ENCODE measurements around the gene OR7G3. TPM values are rescaled to one million over a fixed set of nuclear protein-coding genes. Genes with fewer than 3 reads are reported as not detected.

OR7G3 gene
- total RNA-seq, 1 donor from 2014 or later: not detected

- H3K27ac Mint-ChIP-seq (ENCODE audit: unreplicated experiment): no peak within 1 kb of the TSS
- no peaks in the 10 kb centered on the region for H3K27me3 Mint-ChIP-seq (ENCODE audit: low read depth, unreplicated experiment)
- no peak for TF ChIP-seq CTCF (IDR thresholded peaks at IDR 0.05; ENCODE audit: insufficient read depth, low read depth, low read length)
- TF ChIP-seq EZH2 (IDR thresholded peaks at IDR 0.05; ENCODE audit: insufficient read depth, low read length): no peak
- Histone ChIP-seq H3K27ac (ENCODE audit: low read depth, low read length) (no peak within 1 kb of the TSS), H2AFZ (ENCODE audit: low read depth, low read length) (no peak within 1 kb of the TSS), H3K27me3 (ENCODE audit: insufficient read depth, low read length) (no peaks in the 10 kb centered on the region), H3K36me3 (ENCODE audit: insufficient read depth, low read length) (no peaks in the 10 kb centered on the region), H3K9me3 (ENCODE audit: insufficient read depth, low read depth, low read length) (no peaks in the 10 kb centered on the region), H4K20me1 (ENCODE audit: insufficient read depth, low read length) (no peaks in the 10 kb centered on the region), H3K79me2 (ENCODE audit: insufficient read depth, low read length) (no peaks in the 10 kb centered on the region), H3K4me3 (ENCODE audit: insufficient read depth, low read depth, low read length) (no peak within 1 kb of the TSS), H3K9ac (ENCODE audit: low read length) (no peak within 1 kb of the TSS), H3K4me1 (ENCODE audit: insufficient read depth, low read length) (no peaks in the 10 kb centered on the region), H3K4me2 (ENCODE audit: low read length) (no peak within 1 kb of the TSS)
- no peaks in the 10 kb centered on the region for H3K36me3 Mint-ChIP-seq (ENCODE audit: low read depth, unreplicated experiment)
- no peaks in the 10 kb centered on the region for H3K4me1 Mint-ChIP-seq (ENCODE audit: low read depth, unreplicated experiment)
- no peak within 1 kb of the TSS for H3K4me3 Mint-ChIP-seq (ENCODE audit: unreplicated experiment)
- DNase-seq (ENCODE audit: low read depth) (no peak), FAIRE-seq (no peak)
- peaks cover 11% of the 10 kb centered on the region for H3K9me3 Mint-ChIP-seq (ENCODE audit: unreplicated experiment)
These were observed 11.4 kb downstream of the OR7G3 start, which contains the start of gene OR7G1 for GRCh38 chr19:9115307-9115813. Gene OR7G1, minus strand, starts transcription at chr19:9115763. Its CDS starts 0 bp downstream, at chr19:9115763.

- Histone ChIP-seq H3K4me1 (ENCODE audit: insufficient read depth, low read length) (no peaks in the 10 kb centered on the region), H3K9ac (ENCODE audit: low read length) (no peak overlapping the region), H4K20me1 (ENCODE audit: insufficient read depth, low read length) (no peaks in the 10 kb centered on the region), H3K27ac (ENCODE audit: low read depth, low read length) (no peak overlapping the region), H3K4me2 (ENCODE audit: low read length) (no peak overlapping the region), H3K4me3 (ENCODE audit: insufficient read depth, low read depth, low read length) (no peak overlapping the region), H3K36me3 (ENCODE audit: insufficient read depth, low read length) (no peaks in the 10 kb centered on the region), H3K9me3 (ENCODE audit: insufficient read depth, low read depth, low read length) (no peaks in the 10 kb centered on the region), H3K79me2 (ENCODE audit: insufficient read depth, low read length) (no peaks in the 10 kb centered on the region), H3K27me3 (ENCODE audit: insufficient read depth, low read length) (no peaks in the 10 kb centered on the region), H2AFZ (ENCODE audit: low read depth, low read length) (no peak overlapping the region)
- H3K27ac Mint-ChIP-seq (ENCODE audit: unreplicated experiment): no peak overlapping the region
- H3K36me3 Mint-ChIP-seq (ENCODE audit: low read depth, unreplicated experiment): no peaks in the 10 kb centered on the region
- no peaks in the 10 kb centered on the region for H3K4me1 Mint-ChIP-seq (ENCODE audit: low read depth, unreplicated experiment)
- H3K4me3 Mint-ChIP-seq (ENCODE audit: unreplicated experiment): no peak overlapping the region
- DNase-seq (ENCODE audit: low read depth) (no peak), FAIRE-seq (no peak)
- H3K9me3 Mint-ChIP-seq (ENCODE audit: unreplicated experiment): peaks cover 10% of the 10 kb centered on the region
- TF ChIP-seq EZH2 (IDR thresholded peaks at IDR 0.05; ENCODE audit: insufficient read depth, low read length): no peak
- no peak for TF ChIP-seq CTCF (IDR thresholded peaks at IDR 0.05; ENCODE audit: insufficient read depth, low read depth, low read length)
- no peaks in the 10 kb centered on the region for H3K27me3 Mint-ChIP-seq (ENCODE audit: low read depth, unreplicated experiment)
These were observed 16.8 kb downstream of the OR7G3 start for GRCh38 chr19:9109959-9110358.

- no peaks in the 10 kb centered on the region for H3K36me3 Mint-ChIP-seq (ENCODE audit: low read depth, unreplicated experiment)
- Histone ChIP-seq H3K27ac (ENCODE audit: low read depth, low read length) (no peak within 1 kb of the TSS), H3K79me2 (ENCODE audit: insufficient read depth, low read length) (no peaks in the 10 kb centered on the region), H3K36me3 (ENCODE audit: insufficient read depth, low read length) (no peaks in the 10 kb centered on the region), H3K4me2 (ENCODE audit: low read length) (no peak within 1 kb of the TSS), H3K27me3 (ENCODE audit: insufficient read depth, low read length) (no peaks in the 10 kb centered on the region), H3K9ac (ENCODE audit: low read length) (no peak within 1 kb of the TSS), H4K20me1 (ENCODE audit: insufficient read depth, low read length) (no peaks in the 10 kb centered on the region), H3K4me3 (ENCODE audit: insufficient read depth, low read depth, low read length) (no peak within 1 kb of the TSS), H2AFZ (ENCODE audit: low read depth, low read length) (no peak within 1 kb of the TSS), H3K4me1 (ENCODE audit: insufficient read depth, low read length) (no peaks in the 10 kb centered on the region), H3K9me3 (ENCODE audit: insufficient read depth, low read depth, low read length) (no peaks in the 10 kb centered on the region)
- peaks cover 12% of the 10 kb centered on the region for H3K9me3 Mint-ChIP-seq (ENCODE audit: unreplicated experiment)
- no peak for DNase-seq (ENCODE audit: low read depth)
- H3K27ac Mint-ChIP-seq (ENCODE audit: unreplicated experiment): no peak within 1 kb of the TSS
- no peak for FAIRE-seq
- TF ChIP-seq CTCF (IDR thresholded peaks at IDR 0.05; ENCODE audit: insufficient read depth, low read depth, low read length) (no peak), EZH2 (IDR thresholded peaks at IDR 0.05; ENCODE audit: insufficient read depth, low read length) (no peak)
- no peak within 1 kb of the TSS for H3K4me3 Mint-ChIP-seq (ENCODE audit: unreplicated experiment)
- no peaks in the 10 kb centered on the region for H3K27me3 Mint-ChIP-seq (ENCODE audit: low read depth, unreplicated experiment)
- H3K4me1 Mint-ChIP-seq (ENCODE audit: low read depth, unreplicated experiment): no peaks in the 10 kb centered on the region
These were observed 19.4 kb downstream of the OR7G3 start, which contains the start of gene OR7G2 for GRCh38 chr19:9107375-9107774. Gene OR7G2, minus strand, starts transcription at chr19:9107475. Its CDS starts 4,232 bp downstream, at chr19:9103243.

Measured in astrocyte (in vitro differentiated cells and primary cell).